Measurements from ENCODE around the gene MED16.

MED16 gene

GRCh38 chr19:934865-935479, 42.0 kb upstream of the MED16 start:
- no peaks in the 10 kb centered on the region for H3K9me3 Mint-ChIP-seq
- H3K27ac Mint-ChIP-seq = peak overlapping the region in 2 of 3 experiments; percentile 45 to 66
- TF ChIP-seq CTCF (IDR thresholded peaks at IDR 0.05; ENCODE audit: unreplicated experiment in 3 of 3) = no peak
- peaks cover 14% of the 10 kb centered on the region for H3K4me1 Mint-ChIP-seq
- H3K4me3 Mint-ChIP-seq = no peak overlapping the region
- no peaks in the 10 kb centered on the region for H3K27me3 Mint-ChIP-seq (ENCODE audit: low read depth)
- H3K36me3 Mint-ChIP-seq (ENCODE audit: low read depth) = peaks cover 42% of the 10 kb centered on the region

- TF ChIP-seq CTCF (IDR thresholded peaks at IDR 0.05; ENCODE audit: unreplicated experiment in 3 of 3) = no peak
- peaks cover 8% of the 10 kb centered on the region for H3K4me1 Mint-ChIP-seq
- peaks cover 39% of the 10 kb centered on the region for H3K36me3 Mint-ChIP-seq (ENCODE audit: low read depth)
- no peak overlapping the region for H3K4me3 Mint-ChIP-seq
- peak overlapping the region in 1 of 3 experiments; percentile 44 for H3K27ac Mint-ChIP-seq
- no peaks in the 10 kb centered on the region for H3K9me3 Mint-ChIP-seq
- H3K27me3 Mint-ChIP-seq (ENCODE audit: low read depth) = no peaks in the 10 kb centered on the region
These were observed 41.3 kb upstream of the MED16 start for GRCh38 chr19:934197-934840.

- H3K4me3 Mint-ChIP-seq = peak overlapping the region in 2 of 3 experiments; percentile 56 to 60
- peak overlapping the region; percentile 44 to 72 (median 49) for H3K27ac Mint-ChIP-seq
- peaks cover 37% of the 10 kb centered on the region for H3K36me3 Mint-ChIP-seq (ENCODE audit: low read depth)
- H3K27me3 Mint-ChIP-seq (ENCODE audit: low read depth) = no peaks in the 10 kb centered on the region
- H3K9me3 Mint-ChIP-seq = no peaks in the 10 kb centered on the region
- peaks cover 8% of the 10 kb centered on the region for H3K4me1 Mint-ChIP-seq
- no peak for TF ChIP-seq CTCF (IDR thresholded peaks at IDR 0.05; ENCODE audit: unreplicated experiment in 3 of 3)
These were observed 40.5 kb upstream of the MED16 start for GRCh38 chr19:933553-933882.

- Mint-ChIP-seq H3K9me3 (no peaks in the 10 kb centered on the region), H3K36me3 (ENCODE audit: low read depth) (peaks cover 32% of the 10 kb centered on the region)
- TF ChIP-seq CTCF (IDR thresholded peaks at IDR 0.05; ENCODE audit: unreplicated experiment in 3 of 3) = no peak
These were observed 39.9 kb upstream of the MED16 start for GRCh38 chr19:932648-933552.

GRCh38 chr19:931860-932647, 39.1 kb upstream of the MED16 start:
- TF ChIP-seq CTCF (IDR thresholded peaks at IDR 0.05; ENCODE audit: unreplicated experiment in 3 of 3) = no peak
- no peaks in the 10 kb centered on the region for H3K9me3 Mint-ChIP-seq
- peaks cover 27% of the 10 kb centered on the region for H3K36me3 Mint-ChIP-seq (ENCODE audit: low read depth)
- H3K4me1 Mint-ChIP-seq = peaks cover 4% of the 10 kb centered on the region
- H3K4me3 Mint-ChIP-seq = peak overlapping the region in 2 of 3 experiments; percentile 56 to 61
- H3K27ac Mint-ChIP-seq = peak overlapping the region in 1 of 3 experiments; percentile 53
- no peaks in the 10 kb centered on the region for H3K27me3 Mint-ChIP-seq (ENCODE audit: low read depth)

More at GRCh38 chr19:932648-933552, 39.9 kb upstream of the MED16 start:
- peaks cover 8% of the 10 kb centered on the region for H3K4me1 Mint-ChIP-seq
- peak overlapping the region; percentile 53 to 91 (median 79) for H3K27ac Mint-ChIP-seq
- peak overlapping the region; percentile 52 to 73 (median 67) for H3K4me3 Mint-ChIP-seq
- H3K27me3 Mint-ChIP-seq (ENCODE audit: low read depth) = no peaks in the 10 kb centered on the region
